Measurements from ENCODE around the gene DENND2A. TPM values are rescaled to one million over a fixed set of nuclear protein-coding genes. Genes with fewer than 3 reads are reported as not detected.

DENND2A gene
- polyA plus RNA-seq, 3 donors = not detected

DNA sequence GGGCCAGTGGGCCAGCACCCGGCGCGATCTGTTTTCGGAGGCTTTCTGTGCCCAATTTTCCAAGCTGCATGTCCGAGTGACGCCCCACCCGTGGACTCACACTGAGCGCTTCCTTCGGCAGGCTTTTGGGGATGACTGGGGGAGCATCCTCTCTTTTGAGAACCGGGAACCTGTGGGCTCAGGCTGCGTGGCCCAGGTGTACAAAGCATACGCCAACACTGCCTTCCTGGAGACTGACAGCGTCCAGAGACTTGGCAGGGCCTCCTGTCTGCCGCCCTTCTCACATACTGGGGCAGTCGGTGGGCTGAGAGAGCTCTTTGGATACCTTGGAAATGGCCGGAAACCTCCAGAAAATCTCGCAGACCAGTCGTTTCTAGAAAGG lies 33.2 kb upstream of the DENND2A start:
- peaks cover 2 to 5% (median 3%) of the 10 kb centered on the region in 3 donors for H3K27me3 Mint-ChIP-seq (ENCODE audit: low read depth in 3 of 3)
- H3K4me1 Mint-ChIP-seq = peaks cover 42% of the 10 kb centered on the region
- peak overlapping the region; percentile 88 to 95 for H3K4me3 Mint-ChIP-seq
- H3K27ac ChIP-seq (ENCODE audit: low read depth in 1 of 2, low read length in 2 of 2) = no peak overlapping the region
- no peaks in the 10 kb centered on the region for H3K9me3 ChIP-seq (replicated peaks in 1 of 2; ENCODE audit: control insufficient read depth in 1 of 2, insufficient read depth in 1 of 2, low read length in 2 of 2)
- no peak for DNase-seq
- peak overlapping the region in 6 of 7 donors; percentile 19 to 89 (median 78) for H3K27ac Mint-ChIP-seq
- H3K9me3 Mint-ChIP-seq = peaks cover 0 to 2% (median 0%) of the 10 kb centered on the region in 7 donors
- WGBS (ENCODE audit: insufficient coverage) = 26% methylated on average over 16 of the region's 18 CpGs
- peaks cover 5 to 14% of the 10 kb centered on the region in 2 donors for H3K36me3 ChIP-seq (replicated peaks in 1 of 2; ENCODE audit: control insufficient read depth in 1 of 2, insufficient read depth in 2 of 2, low read length in 2 of 2)
- peak overlapping the region; percentile 87 for H3K4me2 ChIP-seq (replicated peaks; ENCODE audit: extremely low read depth, low read length, poor library complexity, severe bottlenecking)
- no peaks in the 10 kb centered on the region for H4K20me1 ChIP-seq (ENCODE audit: insufficient read depth, low read length)
- H3K79me2 ChIP-seq (ENCODE audit: insufficient read depth, low read length) = peaks cover 7% of the 10 kb centered on the region
- peak overlapping the region; percentile 60 to 77 (median 62) for H3K4me3 ChIP-seq (replicated peaks in 1 of 3; ENCODE audit: low read depth in 2 of 3, low read length in 3 of 3)
- H3K27me3 ChIP-seq (ENCODE audit: control insufficient read depth in 2 of 2, insufficient read depth in 2 of 2, low read length in 2 of 2) = no peaks in the 10 kb centered on the region
- intact Hi-C loops (cut with micrococcal nuclease) = no loop called here
- H2AFZ ChIP-seq (ENCODE audit: insufficient read depth, low read depth, low read length, poor library complexity, severe bottlenecking) = peak overlapping the region; percentile 86
- H3K9ac ChIP-seq (ENCODE audit: insufficient read depth, low read length, poor library complexity, severe bottlenecking) = peak overlapping the region; percentile 81
- peaks cover 42 to 49% of the 10 kb centered on the region in 2 donors for H3K4me1 ChIP-seq (ENCODE audit: control insufficient read depth in 1 of 2, insufficient read depth in 2 of 2, low read length in 2 of 2)
- H3K36me3 Mint-ChIP-seq = peaks cover 14 to 18% of the 10 kb centered on the region in 2 donors
- TF ChIP-seq, protein P1, sequence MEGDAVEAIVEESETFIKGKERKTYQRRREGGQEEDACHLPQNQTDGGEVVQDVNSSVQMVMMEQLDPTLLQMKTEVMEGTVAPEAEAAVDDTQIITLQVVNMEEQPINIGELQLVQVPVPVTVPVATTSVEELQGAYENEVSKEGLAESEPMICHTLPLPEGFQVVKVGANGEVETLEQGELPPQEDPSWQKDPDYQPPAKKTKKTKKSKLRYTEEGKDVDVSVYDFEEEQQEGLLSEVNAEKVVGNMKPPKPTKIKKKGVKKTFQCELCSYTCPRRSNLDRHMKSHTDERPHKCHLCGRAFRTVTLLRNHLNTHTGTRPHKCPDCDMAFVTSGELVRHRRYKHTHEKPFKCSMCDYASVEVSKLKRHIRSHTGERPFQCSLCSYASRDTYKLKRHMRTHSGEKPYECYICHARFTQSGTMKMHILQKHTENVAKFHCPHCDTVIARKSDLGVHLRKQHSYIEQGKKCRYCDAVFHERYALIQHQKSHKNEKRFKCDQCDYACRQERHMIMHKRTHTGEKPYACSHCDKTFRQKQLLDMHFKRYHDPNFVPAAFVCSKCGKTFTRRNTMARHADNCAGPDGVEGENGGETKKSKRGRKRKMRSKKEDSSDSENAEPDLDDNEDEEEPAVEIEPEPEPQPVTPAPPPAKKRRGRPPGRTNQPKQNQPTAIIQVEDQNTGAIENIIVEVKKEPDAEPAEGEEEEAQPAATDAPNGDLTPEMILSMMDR (IDR thresholded peaks at IDR 0.05) = no peak

DNA sequence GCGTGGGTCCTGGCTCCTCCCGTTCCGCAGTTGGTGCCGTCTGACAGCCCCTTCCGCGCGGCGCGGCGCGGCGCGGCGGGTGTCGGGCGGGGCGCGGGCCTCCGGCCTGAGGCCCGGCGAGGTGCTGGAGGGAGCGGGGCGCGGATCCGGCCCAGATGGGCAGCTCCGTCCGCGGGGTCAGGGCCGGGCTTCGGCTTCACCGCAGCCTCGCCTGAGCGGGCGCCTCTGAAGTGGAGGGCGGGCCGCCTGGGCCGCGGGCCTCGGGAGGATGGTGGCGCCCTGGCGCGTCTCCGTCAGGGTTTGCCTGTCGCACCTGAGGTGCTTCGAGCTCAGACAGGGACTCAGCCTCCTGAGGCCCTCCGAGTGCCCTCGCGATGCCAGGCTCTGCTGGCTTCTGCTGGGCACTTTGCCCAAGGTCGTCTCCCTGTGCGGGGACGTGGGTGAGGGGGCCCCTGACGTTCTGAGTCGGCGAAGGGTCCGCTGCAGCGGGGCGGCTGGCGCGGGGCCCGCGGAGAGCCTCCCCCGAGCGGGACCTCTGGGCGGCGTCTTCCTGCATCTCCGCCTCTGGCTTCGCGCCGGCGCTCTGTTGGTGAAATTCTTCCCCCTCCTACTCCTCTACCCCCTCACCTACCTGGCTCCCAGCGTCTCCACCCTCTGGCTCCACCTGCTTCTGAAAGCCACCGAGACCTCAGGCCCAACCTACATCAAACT lies 32.6 kb upstream of the DENND2A start:
- DNase-seq = peak in 1 of 3 donors; percentile 5
- Histone ChIP-seq H3K9me3 (replicated peaks in 1 of 2; ENCODE audit: control insufficient read depth in 1 of 2, insufficient read depth in 1 of 2, low read length in 2 of 2) (no peaks in the 10 kb centered on the region), H2AFZ (ENCODE audit: insufficient read depth, low read depth, low read length, poor library complexity, severe bottlenecking) (peak overlapping the region; percentile 86), H3K4me2 (replicated peaks; ENCODE audit: extremely low read depth, low read length, poor library complexity, severe bottlenecking) (peak overlapping the region; percentile 87), H3K27ac (ENCODE audit: low read depth in 1 of 2, low read length in 2 of 2) (peak overlapping the region in 1 of 2 donors; percentile 66), H3K4me3 (replicated peaks in 1 of 3; ENCODE audit: low read depth in 2 of 3, low read length in 3 of 3) (peak overlapping the region; percentile 60 to 77 (median 62)), H3K9ac (ENCODE audit: insufficient read depth, low read length, poor library complexity, severe bottlenecking) (peak overlapping the region; percentile 81), H3K4me1 (ENCODE audit: control insufficient read depth in 1 of 2, insufficient read depth in 2 of 2, low read length in 2 of 2) (peaks cover 42 to 49% of the 10 kb centered on the region in 2 donors), H4K20me1 (ENCODE audit: insufficient read depth, low read length) (no peaks in the 10 kb centered on the region), H3K36me3 (replicated peaks in 1 of 2; ENCODE audit: control insufficient read depth in 1 of 2, insufficient read depth in 2 of 2, low read length in 2 of 2) (peaks cover 3 to 8% of the 10 kb centered on the region in 2 donors), H3K79me2 (ENCODE audit: insufficient read depth, low read length) (peaks cover 7% of the 10 kb centered on the region), H3K27me3 (ENCODE audit: control insufficient read depth in 2 of 2, insufficient read depth in 2 of 2, low read length in 2 of 2) (no peaks in the 10 kb centered on the region)
- intact Hi-C loops (cut with micrococcal nuclease) = no loop called here
- Mint-ChIP-seq H3K4me1 (peaks cover 42% of the 10 kb centered on the region), H3K27ac (peak overlapping the region in 6 of 7 donors; percentile 19 to 89 (median 78)), H3K9me3 (peaks cover 0 to 2% (median 0%) of the 10 kb centered on the region in 7 donors), H3K4me3 (peak overlapping the region; percentile 88 to 95), H3K36me3 (peaks cover 10 to 13% of the 10 kb centered on the region in 2 donors), H3K27me3 (ENCODE audit: low read depth in 3 of 3) (peaks cover 2 to 5% (median 3%) of the 10 kb centered on the region in 3 donors)
- TF ChIP-seq, protein P1 (IDR thresholded peaks at IDR 0.05) = no peak
- WGBS (ENCODE audit: insufficient coverage) = under 1% methylated on average over 72 of the region's 72 CpGs

Measured in CD14-positive monocyte (primary cell).